HepG2 (cell line): Measurements from ENCODE around the gene ARHGAP20. TPM values are rescaled to one million over a fixed set of nuclear protein-coding genes. Genes with fewer than 3 reads are reported as not detected.

Source experiments
- ATAC-seq: fragments of 200-7000 bp; cut with Tn5 transposase; 3 replicates; pipeline ENCODE4 v1.9.1; 2020; ENCODE audit warnings: mild to moderate bottlenecking, moderate library complexity
- BruUV-seq: library from RNA; stranded (reverse); fragments of 400-500 nt; replicated peaks from 2 replicates; lab custom pipeline; 2021; lab: Mats Ljungman, UMichigan
- CTCF ChIA-PET: fragments of 300-600 bp; formaldehyde crosslinking; extraction: SDS; loops from one replicate; lab custom pipeline; 2021; ENCODE audit warnings: low total read pairs, inconsistent platforms, low intra/inter-chr PET ratio; lab: Yijun Ruan, JAX
- POLR2A ChIA-PET: fragments of 350-600 bp; sonication (Branson Sonifier 250); formaldehyde crosslinking; loops from one replicate; lab custom pipeline; 2020; ENCODE audit warnings: antibody characterized with exemption, inconsistent platforms; lab: Yijun Ruan, JAX
- DNase-seq: peaks from one replicate; pipeline ENCODE4 v3.0.0-alpha.2; 2015; ENCODE audit warnings: low spot score
- FAIRE-seq: peaks from 3 replicates; lab custom pipeline; 2011; peaks lifted over from hg19 to GRCh38; lab: Jason Lieb, UNC
- H2AFZ ChIP-seq: one replicate; pipeline ENCODE4 v1.6.1; 2011; ENCODE audit warnings: low read length, inconsistent platforms
- H3K27ac ChIP-seq: fragments of 300-600 bp; 3 replicates; pipeline ENCODE4 v1.8.0; 2011; ENCODE audit warnings: mixed run types, mild to moderate bottlenecking, mixed read lengths, low read length, inconsistent platforms; ENCODE audit not compliant: insufficient read depth; ENCODE audit errors: extremely low read length
- H3K27me3 ChIP-seq, 2 experiments: fragments of 200-600 bp in 1 of 2; 2 replicates in 1 of 2; 3 replicates in 1 of 2; pipeline versions ENCODE4 v1.6.0 to v1.8.0; 2011; ENCODE audit warnings: low read length in 2 of 2, mild to moderate bottlenecking in 2 of 2, moderate library complexity in 2 of 2, inconsistent platforms in 1 of 2; ENCODE audit not compliant: insufficient read depth in 2 of 2, control insufficient read depth in 1 of 2
- H3K36me3 ChIP-seq, 2 experiments: fragments of 200-600 bp in 1 of 2; replicated peaks in 1 of 2; 2 replicates in 1 of 2; 3 replicates in 1 of 2; pipeline versions ENCODE4 v1.5.1 to v1.8.0; 2011; ENCODE audit warnings: low read length in 2 of 2, inconsistent platforms in 1 of 2; ENCODE audit not compliant: insufficient read depth in 2 of 2, control insufficient read depth in 1 of 2
- H3K4me1 ChIP-seq: 2 replicates; pipeline ENCODE4 v1.5.1; 2012; ENCODE audit warnings: low read length, inconsistent platforms; ENCODE audit not compliant: insufficient read depth
- H3K4me2 ChIP-seq: 2 replicates; pipeline ENCODE4 v1.6.0; 2011; ENCODE audit warnings: low read depth, low read length, inconsistent platforms
- H3K4me3 ChIP-seq, 3 experiments: fragments of 200-600 bp in 1 of 3; sonication (generic), shearing (Covaris generic) in 1 of 3; replicated peaks in 1 of 3; 2 replicates each; pipeline ENCODE4 v1.5.1; 2011 to 2016; ENCODE audit warnings: low read length in 3 of 3, inconsistent platforms in 2 of 3, low read depth in 2 of 3, mild to moderate bottlenecking in 2 of 3, control low read depth in 1 of 3, mixed read lengths in 1 of 3; ENCODE audit not compliant: insufficient read depth in 1 of 3
- H3K79me2 ChIP-seq: one replicate; pipeline ENCODE4 v1.6.1; 2011; ENCODE audit warnings: low read length, inconsistent platforms; ENCODE audit not compliant: insufficient read depth
- H3K9ac ChIP-seq: 2 replicates; pipeline ENCODE4 v1.6.0; 2011; ENCODE audit warnings: mild to moderate bottlenecking, low read depth, low read length, inconsistent platforms; ENCODE audit not compliant: insufficient read depth
- H3K9me3 ChIP-seq: 2 replicates; pipeline ENCODE4 v1.5.1; 2012; ENCODE audit warnings: mild to moderate bottlenecking, low read length
- H4K20me1 ChIP-seq: 2 replicates; pipeline ENCODE4 v1.6.0; 2011; ENCODE audit warnings: inconsistent platforms, mild to moderate bottlenecking, low read length, moderate library complexity; ENCODE audit not compliant: insufficient read depth
- ATF3 ChIP-seq: sonication (generic); formaldehyde crosslinking; IDR thresholded peaks from 2 replicates; pipeline ENCODE4 v1.4.0; 2020; ENCODE audit warnings: missing genetic modification reagents
- FLYWCH1 ChIP-seq: sonication (generic); formaldehyde crosslinking; IDR thresholded peaks from 2 replicates; pipeline ENCODE4 v1.8.1; 2023; ENCODE audit warnings: mild to moderate bottlenecking, missing genetic modification reagents
- FOSL1 ChIP-seq: sonication (generic); formaldehyde crosslinking; IDR thresholded peaks from 2 replicates; pipeline ENCODE4 v1.9.0; 2021; ENCODE audit warnings: missing genetic modification reagents, borderline replicate concordance
- NFYB ChIP-seq: sonication (generic); formaldehyde crosslinking; IDR thresholded peaks from 2 replicates; pipeline ENCODE4 v1.4.0; 2020; ENCODE audit warnings: missing genetic modification reagents
- RCOR2 ChIP-seq: IDR thresholded peaks from 2 replicates; pipeline ENCODE4 v1.6.1; 2016; ENCODE audit warnings: missing biosample characterization, missing genetic modification reagents
- TFE3 ChIP-seq: IDR thresholded peaks from 2 replicates; pipeline ENCODE4 v1.6.1; 2016
- THAP9 ChIP-seq: sonication (generic); formaldehyde crosslinking; IDR thresholded peaks from 2 replicates; pipeline ENCODE4; 2020; ENCODE audit warnings: missing genetic modification reagents, mild to moderate bottlenecking, borderline replicate concordance
- TIGD3 ChIP-seq: sonication (generic); formaldehyde crosslinking; IDR thresholded peaks from 2 replicates; pipeline ENCODE4 v1.5.1; 2020; ENCODE audit warnings: mild to moderate bottlenecking, missing genetic modification reagents, borderline replicate concordance
- TOPORS ChIP-seq: sonication (generic); formaldehyde crosslinking; IDR thresholded peaks from 2 replicates; pipeline ENCODE4 v1.8.0; 2023; ENCODE audit warnings: mild to moderate bottlenecking, missing genetic modification reagents
- UBTF ChIP-seq: sonication (generic); formaldehyde crosslinking; IDR thresholded peaks from 2 replicates; pipeline ENCODE4 v1.4.0; 2020; ENCODE audit warnings: mild to moderate bottlenecking, missing genetic modification reagents
- ZNF20 ChIP-seq: sonication (generic); formaldehyde crosslinking; IDR thresholded peaks from 2 replicates; pipeline ENCODE4 v1.4.0; 2020; ENCODE audit warnings: mild to moderate bottlenecking, moderate library complexity, missing genetic modification reagents
- ZNF230 ChIP-seq: sonication (generic); formaldehyde crosslinking; IDR thresholded peaks from 2 replicates; pipeline ENCODE4 v1.4.0; 2020; ENCODE audit warnings: mild to moderate bottlenecking, missing genetic modification reagents
- ZNF30 ChIP-seq: sonication (generic); formaldehyde crosslinking; IDR thresholded peaks from 2 replicates; pipeline ENCODE4 v1.5.0; 2020; ENCODE audit warnings: mild to moderate bottlenecking, missing genetic modification reagents
- ZNF432 ChIP-seq: sonication (generic); formaldehyde crosslinking; IDR thresholded peaks from 2 replicates; pipeline ENCODE4 v1.5.0; 2020; ENCODE audit warnings: missing genetic modification reagents, mild to moderate bottlenecking, borderline replicate concordance
- ZNF563 ChIP-seq: sonication (generic); formaldehyde crosslinking; IDR thresholded peaks from 2 replicates; pipeline ENCODE4 v1.8.0; 2022; ENCODE audit warnings: mild to moderate bottlenecking, moderate library complexity, missing genetic modification reagents
- in situ Hi-C: cut with HindIII; loops from 2 replicates; pipeline ENCODE4 v1.10.0; 2017; ENCODE audit warnings: low pct_unique_long_range_greater_than_20kb; ENCODE audit not compliant: extremely low pct_ligation_motif_present
- intact Hi-C: fragments of 100-400 bp; cut with micrococcal nuclease; formaldehyde crosslinking; loops from one replicate; pipeline ENCODE4 v1.10.0; 2022; ENCODE audit not compliant: unreplicated experiment
- polyA plus RNA-seq, 8 experiments: library from polyadenylated mRNA; depleted of rRNA in 3 of 8; stranded (reverse) in 7 of 8; unstranded in 1 of 8; fragments of >200 nt; fragmentation: Illumina TruSeq in 4 of 8; extraction: Trizol in 4 of 8; gene quantifications; 2 replicates each; pipeline versions ENCODE4 v1.2.1 to v1.2.3, GENCODE V29; 2011 to 2016; ENCODE audit warnings: low read depth in 4 of 8, missing spikeins in 1 of 8, mixed read lengths in 1 of 8; ENCODE audit not compliant: insufficient read depth in 1 of 8
- total RNA-seq, 5 experiments: library from RNA; depleted of rRNA; stranded (reverse); fragments of >200 nt; fragmentation: Illumina TruSeq; extraction: Trizol; gene quantifications; 2 replicates each; pipeline ENCODE4 v1.2.3, GENCODE V29; 2016; ENCODE audit warnings: low read depth in 1 of 5

ARHGAP20 gene
- total and polyA plus RNA-seq, 2 of the 13 experiments (the other 11 are each of a cell fraction or from before 2014, with no cell fraction given): not detected

- no peak for TF ChIP-seq ZNF20 (CRISPR knock-in tag)
- TF ChIP-seq UBTF (CRISPR knock-in tag): no peak
- TF ChIP-seq TOPORS (CRISPR knock-in tag): no peak
- no peak for TF ChIP-seq ATF3 (CRISPR knock-in tag)
Observed at GRCh38 chr11:110645253-110645652, 67.0 kb downstream of the ARHGAP20 start (continued).

GRCh38 chr11:110634370-110634769 lies 77.9 kb downstream of the ARHGAP20 start:
- H3K79me2 ChIP-seq: no peaks in the 10 kb centered on the region
- no peaks in the 10 kb centered on the region; a peak in 1 of 5 replicates for H3K27me3 ChIP-seq
- POLR2A ChIA-PET: no interaction called here
- H4K20me1 ChIP-seq: no peaks in the 10 kb centered on the region
- no peak overlapping the region for H3K4me2 ChIP-seq
- H3K27ac ChIP-seq: no peak overlapping the region
- no peak overlapping the region for H3K9ac ChIP-seq
- intact Hi-C loops (no loop called here), in situ Hi-C loops (no loop called here)
- no peaks in the 10 kb centered on the region for H3K36me3 ChIP-seq
- ATAC-seq: no peak
- H2AFZ ChIP-seq: no peak overlapping the region
- H3K4me1 ChIP-seq: no peaks in the 10 kb centered on the region
- no peak for FAIRE-seq
- CTCF ChIA-PET: no interaction called here
- no peak for DNase-seq
- H3K4me3 ChIP-seq: no peak overlapping the region
- BruUV-seq: no TSS peak
- H3K9me3 ChIP-seq: no peaks in the 10 kb centered on the region
- no peak for TF ChIP-seq NFYB
- TF ChIP-seq ZNF563: no peak
- TF ChIP-seq RCOR2: no peak
- TF ChIP-seq TFE3: no peak
- no peak for TF ChIP-seq TIGD3
- no peak for TF ChIP-seq ZNF30 (CRISPR knock-in tag)
- no peak for TF ChIP-seq ZNF230 (CRISPR knock-in tag)
- no peak for TF ChIP-seq THAP9
- no peak for TF ChIP-seq FLYWCH1 (CRISPR knock-in tag)
- TF ChIP-seq FOSL1 (CRISPR knock-in tag): no peak
- no peak for TF ChIP-seq ZNF432 (CRISPR knock-in tag)
